ENCODE results near the gene TASP1.
"Not testable (repeated sequence)": the region's sequence is repeated elsewhere in the genome, so short reads cannot be mapped to it uniquely, and the experiment has no call there.

GRCh38 chr20:13485019-13485418 is 153.7 kb downstream of the TASP1 start:
- not testable (repeated sequence) for TF ChIP-seq POLR2A, CTCF (IDR thresholded peaks at IDR 0.05)
